NCI-H2107 treated with DMSO at 0.1 percent for 48 hours (cell line): ENCODE results near the gene TRMT2B.
"Not testable (repeated sequence)": the region's sequence is repeated elsewhere in the genome, so short reads cannot be mapped to it uniquely, and the experiment has no call there.

ENCODE experiments used
- DNase-seq: peaks from one replicate; lab custom pipeline; 2025; ENCODE audit not compliant: unreplicated experiment; lab: John Stamatoyannopoulos, UW

TRMT2B gene, protein sequence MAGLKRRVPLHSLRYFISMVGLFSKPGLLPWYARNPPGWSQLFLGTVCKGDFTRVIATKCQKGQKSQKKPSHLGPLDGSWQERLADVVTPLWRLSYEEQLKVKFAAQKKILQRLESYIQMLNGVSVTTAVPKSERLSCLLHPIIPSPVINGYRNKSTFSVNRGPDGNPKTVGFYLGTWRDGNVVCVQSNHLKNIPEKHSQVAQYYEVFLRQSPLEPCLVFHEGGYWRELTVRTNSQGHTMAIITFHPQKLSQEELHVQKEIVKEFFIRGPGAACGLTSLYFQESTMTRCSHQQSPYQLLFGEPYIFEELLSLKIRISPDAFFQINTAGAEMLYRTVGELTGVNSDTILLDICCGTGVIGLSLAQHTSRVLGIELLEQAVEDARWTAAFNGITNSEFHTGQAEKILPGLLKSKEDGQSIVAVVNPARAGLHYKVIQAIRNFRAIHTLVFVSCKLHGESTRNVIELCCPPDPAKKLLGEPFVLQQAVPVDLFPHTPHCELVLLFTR

DNA sequence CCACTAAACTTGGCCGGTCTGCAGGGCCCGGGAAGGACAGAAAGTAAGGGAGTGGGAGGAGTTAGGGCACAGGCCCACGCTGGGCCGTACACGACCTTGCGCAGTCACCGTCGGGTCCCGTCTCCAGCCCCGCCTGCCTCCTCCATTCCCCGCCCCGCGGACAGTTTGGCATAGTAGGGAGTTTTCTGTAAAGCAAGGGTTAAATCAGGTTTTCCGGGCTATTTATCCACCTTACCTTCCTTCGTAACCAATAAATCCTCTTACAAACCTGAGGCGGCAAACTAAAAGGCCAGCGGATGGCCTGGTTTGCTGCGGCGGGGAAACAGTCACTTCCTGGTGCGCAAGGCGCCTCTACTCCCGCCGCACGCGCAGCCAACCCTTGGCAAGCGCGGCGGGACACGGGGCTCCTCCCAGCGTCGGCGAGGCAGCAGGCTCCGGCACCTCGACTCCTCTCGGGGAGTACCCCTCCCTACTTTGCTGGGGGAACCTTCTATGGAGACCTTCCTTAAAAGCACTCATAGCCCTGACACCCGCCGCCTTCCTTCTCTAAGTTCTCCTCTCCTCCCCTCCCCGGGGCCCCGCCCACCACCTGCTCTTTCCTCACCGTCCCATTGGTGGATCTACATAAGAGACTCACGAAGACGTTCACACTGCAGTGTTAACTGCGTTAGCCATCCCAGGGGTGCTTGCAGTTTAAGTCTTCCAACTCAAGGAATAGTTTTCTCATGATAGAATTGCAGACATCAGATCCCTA is at the start of gene TRMT2B:
Gene TRMT2B (minus strand): TSS at position 563 of the 754 bp plus-strand sequence. CDS start 9,822 bp downstream, outside the sequence.
- peak; percentile 73 for DNase-seq

DNA sequence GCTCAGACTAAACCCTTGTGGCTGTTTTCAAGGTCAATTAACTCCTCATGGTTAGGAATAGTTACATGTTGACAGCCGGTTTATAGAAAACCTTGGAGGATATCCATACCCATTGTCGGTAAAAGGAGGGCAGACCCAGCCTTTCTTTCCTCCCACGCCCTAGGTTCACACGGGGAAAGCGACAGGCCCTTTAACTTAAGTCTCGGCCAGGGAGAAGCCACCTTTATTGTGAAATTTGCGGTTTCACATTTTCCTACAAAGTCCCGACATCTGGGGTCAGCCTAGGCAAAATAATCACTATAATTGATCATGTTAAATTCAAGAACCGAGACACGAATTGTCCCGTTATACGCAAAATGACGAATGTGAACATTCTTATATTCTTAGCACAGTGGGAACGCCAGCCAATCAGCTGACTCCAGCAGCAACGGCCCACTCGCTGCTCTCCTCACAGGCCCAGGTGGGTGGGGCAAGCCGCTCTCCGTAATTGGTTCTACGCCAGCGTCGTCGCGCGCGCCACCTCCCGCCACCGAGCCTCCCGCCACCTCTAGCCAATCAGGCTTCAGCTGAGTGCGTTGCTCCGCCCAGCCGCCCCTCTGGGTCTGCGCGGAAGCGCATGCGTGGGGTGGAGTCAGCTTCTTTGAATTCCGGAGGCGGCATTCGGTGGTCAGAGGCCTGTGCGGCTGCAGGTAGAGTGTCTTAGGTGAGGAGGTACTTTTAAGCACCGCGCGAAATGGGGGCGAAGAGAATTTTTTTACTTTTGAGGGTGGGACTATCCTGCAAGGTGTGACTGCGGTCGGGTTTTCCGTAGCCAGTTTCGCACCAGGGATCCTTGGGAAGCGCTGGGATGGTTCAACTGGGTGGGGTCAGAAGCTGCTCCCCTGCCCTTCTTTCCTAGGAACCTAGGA is 45.9 kb upstream of the TRMT2B start, which contains the start of gene CENPI:
Gene CENPI (plus strand): TSS at position 659 of the 908 bp plus-strand sequence. CDS start 2,867 bp downstream, outside the sequence.
- DNase-seq, result peak; percentile 91

DNA sequence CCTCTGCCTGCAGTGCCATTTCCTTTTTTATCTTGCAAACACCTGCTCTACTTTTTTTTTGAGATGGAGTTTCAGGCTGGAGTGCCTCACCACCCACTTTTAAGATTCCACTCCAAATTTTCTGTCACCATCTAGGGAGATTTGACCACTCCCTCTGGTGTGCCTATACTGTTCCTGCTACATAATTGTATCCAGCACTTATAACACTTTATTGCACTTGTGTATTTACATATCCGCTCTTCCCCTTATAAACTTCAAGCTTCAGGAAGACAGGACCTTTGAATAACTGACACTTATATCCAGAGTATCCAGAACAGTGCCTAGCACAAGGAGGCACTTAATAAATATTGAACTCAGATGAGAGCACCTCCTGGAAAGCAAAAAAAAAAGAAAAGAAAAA is 39.9 kb upstream of the TRMT2B start:
- no peak for DNase-seq

DNA sequence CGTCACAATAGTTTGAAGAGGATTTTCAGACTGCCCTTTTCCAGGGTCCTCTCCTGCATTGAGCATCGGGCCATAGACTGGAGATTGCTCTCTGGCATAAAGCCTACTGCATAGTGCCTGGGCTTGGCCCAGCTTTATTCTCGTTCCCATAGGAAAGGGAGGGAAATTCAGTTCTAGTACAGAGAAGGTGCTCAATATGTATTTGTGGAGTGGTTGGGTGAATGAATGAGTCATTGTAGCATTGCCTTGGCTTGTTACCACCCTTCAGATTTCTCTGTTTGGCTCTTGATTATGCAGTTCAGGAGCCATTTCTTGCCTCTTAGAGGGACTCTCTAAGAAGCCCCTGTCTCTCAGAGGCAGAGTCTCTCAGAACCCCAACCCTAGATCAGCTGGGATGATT is 29.3 kb upstream of the TRMT2B start:
- no peak for DNase-seq

DNA sequence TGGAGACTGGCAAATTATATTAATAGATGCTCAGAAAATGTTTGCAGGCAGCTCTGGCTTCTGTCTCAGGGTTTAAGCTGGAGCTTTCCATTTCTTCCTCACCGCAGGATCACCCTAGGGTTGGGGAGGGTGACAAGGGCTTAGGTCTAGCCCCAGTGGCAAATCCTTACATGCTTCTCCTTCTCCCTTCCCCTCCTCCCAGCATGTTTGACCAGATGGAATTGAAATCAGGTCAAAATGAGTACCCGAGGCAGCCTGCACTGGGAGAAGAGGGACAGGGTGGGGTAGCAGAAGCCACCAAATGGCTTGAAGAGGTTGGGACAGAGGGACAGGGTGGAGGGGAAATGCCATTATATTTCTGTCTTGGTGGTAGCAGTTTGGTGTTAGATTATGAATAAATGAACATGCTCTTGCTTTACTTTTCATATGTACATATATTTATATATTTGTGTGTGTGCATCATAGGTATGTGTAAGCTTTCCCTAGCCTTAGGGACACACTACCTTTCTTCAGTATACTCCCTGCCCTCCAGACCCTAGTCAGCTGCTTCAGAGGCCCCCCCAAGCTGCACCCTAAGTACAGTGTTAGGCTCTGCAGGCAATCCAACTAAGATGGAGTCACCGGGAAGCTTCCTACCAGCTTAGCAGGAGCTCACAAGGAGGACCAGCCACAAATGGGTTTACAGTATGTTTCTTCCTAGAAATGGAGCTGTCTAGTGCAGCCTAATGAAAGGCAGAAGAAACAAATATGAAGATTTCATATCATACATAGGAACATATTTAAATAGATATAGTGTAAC is 28.6 kb upstream of the TRMT2B start:
- no peak for DNase-seq

DNA sequence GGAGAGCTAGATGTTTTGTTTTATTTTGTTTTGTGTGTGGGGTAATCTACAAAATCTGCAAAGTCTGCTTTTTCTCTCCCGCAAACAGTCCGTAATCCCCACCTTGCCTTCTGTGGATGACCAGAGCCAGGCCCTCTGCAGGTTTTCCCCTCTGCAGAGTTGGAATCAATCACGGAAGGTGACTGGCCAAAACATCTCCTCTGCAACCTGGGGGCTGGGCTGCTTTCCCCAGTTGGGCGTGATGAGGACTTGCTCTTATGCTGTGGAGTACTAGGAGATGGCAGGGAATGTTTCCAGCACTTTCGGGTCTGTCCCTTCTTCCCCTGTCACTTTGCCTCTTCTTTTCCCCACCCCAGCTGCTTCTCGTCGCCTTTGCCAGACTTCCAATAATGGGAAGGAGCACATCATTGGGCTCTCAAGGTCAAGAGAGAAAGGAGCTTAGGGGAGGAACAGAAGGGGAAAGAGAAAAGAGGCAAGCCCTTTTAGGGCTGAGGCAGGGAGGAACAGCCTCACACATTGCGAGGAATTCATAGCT is 27.9 kb upstream of the TRMT2B start:
- no peak for DNase-seq

DNA sequence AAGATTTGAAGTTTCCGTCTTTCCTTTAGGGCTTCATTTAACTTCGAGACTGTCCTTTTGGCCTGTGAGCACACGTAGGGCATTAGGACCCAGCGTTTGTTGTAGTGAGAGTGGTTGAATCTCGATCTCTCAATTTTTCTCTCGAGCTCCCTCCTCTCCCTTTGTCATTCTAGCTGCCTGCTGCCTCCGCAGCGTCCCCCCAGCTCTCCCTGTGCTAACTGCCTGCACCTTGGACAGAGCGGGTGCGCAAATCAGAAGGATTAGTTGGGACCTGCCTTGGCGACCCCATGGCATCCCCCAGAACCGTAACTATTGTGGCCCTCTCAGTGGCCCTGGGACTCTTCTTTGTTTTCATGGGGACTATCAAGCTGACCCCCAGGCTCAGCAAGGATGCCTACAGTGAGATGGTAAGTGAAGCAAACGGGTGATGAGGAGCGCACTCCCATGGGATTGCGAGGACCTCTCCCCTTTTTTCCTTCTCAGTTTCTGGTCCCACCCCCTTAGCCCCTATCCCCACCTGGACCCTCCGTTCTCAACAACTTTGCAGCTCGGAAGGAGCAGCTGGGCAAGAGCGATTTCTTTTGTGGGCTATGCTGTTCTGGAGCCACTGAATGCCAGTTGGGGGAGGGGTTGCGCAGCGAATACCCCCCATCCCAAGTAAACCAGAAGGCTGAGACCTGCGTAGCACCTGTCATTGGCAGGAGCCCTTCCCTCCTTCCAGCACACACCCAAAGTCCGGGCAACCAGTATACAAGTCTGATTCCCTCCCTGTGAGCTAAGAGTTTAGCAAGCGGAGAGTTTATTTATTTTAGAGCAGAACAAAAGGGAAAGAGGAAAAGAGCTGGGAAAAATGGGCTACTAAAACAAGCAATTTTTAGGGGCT is 27.0 kb upstream of the TRMT2B start, which contains the start of gene TMEM35A:
Gene TMEM35A (plus strand): TSS at position 164 of the 883 bp plus-strand sequence. CDS start 124 bp downstream, at position 288.
- DNase-seq, result peak; percentile 62

DNA sequence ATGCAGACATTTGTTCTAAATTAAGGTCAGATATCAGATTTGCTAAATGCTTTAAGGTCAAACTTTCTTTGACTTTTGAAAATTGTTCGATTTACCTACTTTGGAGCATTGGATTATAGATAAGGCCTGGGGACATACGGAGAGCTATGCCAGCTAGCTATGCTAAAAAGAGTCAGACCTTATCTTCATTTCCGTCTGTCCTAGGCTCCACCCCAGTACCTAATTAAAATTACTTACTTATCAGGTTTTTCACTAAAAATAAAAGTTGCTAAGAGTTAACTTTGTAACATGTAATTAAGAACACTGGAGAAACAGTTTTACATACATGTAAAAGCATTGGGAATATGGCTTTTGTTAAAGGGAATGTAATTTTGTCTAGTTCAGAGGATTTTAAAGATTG is 19.7 kb upstream of the TRMT2B start:
- no peak for DNase-seq

DNA sequence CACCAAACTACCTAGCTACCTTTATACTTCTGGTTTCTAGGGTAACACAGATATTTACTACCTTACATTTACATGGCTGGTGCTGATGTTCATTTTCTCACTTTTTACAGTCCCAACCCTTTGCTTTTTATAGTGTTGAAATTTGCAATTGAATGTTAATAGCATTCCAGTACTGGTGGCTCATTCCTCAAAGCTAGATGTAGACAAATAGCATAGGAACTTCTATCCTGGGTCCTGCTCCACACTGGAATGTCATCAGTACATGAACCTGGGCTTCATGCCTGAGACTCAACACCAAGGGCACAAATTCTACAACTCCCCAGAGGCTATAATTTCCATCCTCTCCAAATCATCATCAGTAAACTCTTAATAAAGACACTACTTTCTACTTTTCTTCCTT is 10.3 kb upstream of the TRMT2B start:
- no peak for DNase-seq

DNA sequence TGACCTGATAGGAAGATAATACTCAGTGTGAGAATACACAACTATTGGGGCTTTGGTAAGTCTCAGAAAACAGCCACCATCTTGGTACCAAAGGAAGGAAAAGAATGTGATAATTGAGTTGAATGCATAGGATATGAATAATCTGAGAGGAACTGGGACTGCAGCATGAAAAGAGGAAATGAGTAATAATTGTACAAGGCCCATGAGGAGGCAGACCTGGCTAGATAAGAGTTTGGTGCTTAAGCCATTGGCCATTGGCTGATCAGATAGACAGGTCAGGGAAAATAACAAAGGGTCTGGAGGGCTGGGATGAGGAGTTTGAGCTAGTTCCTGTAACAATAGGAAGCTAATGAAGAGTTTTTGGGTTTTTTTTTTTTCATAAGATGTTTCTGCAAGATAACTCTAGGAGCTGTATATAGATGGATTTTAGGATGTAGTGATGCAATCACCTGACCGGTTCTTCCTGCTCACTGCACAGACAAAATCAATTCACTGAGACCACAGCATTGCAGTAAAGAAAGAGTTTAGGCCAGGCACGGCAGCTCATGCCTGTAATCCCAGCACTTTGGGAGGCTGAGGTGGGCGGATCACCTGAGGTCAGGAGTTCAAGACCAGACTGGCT is 5.3 kb upstream of the TRMT2B start:
- DNase-seq, result no peak

DNA sequence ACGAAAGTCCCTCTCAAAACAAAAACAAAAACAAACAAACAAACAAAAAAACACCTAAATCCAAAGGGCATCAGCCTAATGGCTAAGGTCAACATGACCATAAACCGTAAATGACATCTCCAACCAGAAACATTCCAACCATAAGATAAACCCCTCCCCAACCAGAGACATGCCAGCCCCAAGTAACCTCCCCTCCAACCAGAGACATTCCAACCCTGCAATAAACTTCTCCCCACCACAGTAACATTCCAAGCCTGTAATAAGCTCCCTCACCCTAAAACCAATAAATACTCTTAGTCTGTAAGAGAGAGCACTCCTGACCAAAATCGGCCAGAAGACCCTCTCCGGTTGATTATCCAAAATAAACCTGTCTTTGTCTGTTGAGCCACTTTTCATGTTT is 4.6 kb upstream of the TRMT2B start:
- DNase-seq, result not testable (repeated sequence)

DNA sequence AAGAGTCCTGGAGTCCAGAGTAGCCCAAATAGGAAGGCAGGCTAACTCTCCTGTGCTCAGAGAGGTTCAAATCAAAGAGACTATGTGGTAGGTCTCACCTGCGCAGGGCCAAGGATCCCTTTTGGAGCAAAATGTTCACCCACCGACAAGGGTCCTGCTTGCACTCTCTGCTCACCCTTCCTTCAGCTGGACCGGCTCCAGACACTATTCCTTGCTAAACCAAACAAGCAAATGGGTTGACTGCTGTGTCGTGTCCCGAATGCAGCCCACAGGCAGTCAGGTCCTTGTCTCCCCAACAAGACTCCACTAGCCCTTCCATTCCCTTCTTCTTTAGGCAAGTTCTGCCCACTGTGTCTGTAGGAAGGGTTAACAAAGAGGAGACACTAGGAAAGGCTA is 760 bp downstream of the TRMT2B start:
- no peak for DNase-seq

DNA sequence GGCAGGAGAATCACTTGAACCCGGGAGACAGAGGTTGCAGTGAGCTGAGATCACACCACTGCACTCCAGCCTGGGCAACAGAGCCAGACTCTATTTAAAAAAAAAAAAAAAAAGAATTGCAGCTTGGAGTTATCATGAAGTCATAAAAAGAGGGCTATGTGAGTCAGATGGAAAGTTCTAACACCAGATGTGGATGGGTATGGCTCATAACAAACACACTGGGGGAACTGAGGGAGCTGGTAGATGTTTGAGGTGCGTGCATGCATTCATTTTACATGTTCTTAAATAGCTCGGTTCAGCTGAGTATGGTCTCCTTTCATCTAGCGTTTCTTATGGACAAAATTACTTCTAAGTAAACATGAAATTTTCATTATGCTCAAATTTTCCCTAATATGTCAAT is 11.7 kb downstream of the TRMT2B start:
- DNase-seq, result no peak

DNA sequence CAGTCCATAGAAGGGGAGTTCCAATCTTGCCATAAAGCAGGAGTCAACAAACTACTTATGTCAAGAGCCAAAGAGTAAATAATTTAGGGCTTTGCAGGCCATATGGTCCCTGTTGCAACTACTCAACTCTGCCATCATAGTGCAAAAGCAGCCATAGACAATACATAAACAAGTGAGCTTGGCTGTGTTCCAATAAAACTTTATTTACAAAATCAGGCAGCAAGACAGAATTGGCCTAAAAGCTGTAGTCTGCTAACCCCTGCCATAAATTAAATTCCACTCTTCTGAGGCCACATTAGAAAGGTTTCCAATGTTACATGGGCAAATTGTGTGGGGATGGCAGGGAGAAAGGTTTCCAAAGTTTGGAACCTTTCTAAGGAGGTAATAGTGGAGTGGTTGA is 14.7 kb downstream of the TRMT2B start:
- DNase-seq, result no peak

DNA sequence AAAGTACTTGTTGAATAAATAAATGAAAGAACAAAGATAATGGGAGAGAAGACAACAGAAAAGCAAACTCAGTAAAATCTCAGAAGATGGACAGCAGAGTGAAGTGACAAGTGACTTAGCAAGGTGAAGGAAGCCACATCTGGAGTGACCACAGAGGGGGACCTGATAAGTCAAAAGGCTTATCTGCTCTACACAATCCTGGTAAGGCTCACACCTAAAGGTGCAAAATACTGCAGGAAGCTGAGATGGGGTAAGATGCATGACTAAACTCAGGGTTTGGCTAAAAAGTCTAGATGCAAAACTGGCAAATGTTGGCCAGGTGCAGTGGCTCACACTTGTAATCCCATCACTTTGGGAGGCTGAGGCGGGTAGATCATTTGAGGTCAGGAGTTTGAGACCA is 22.2 kb downstream of the TRMT2B start:
- DNase-seq, result no peak

DNA sequence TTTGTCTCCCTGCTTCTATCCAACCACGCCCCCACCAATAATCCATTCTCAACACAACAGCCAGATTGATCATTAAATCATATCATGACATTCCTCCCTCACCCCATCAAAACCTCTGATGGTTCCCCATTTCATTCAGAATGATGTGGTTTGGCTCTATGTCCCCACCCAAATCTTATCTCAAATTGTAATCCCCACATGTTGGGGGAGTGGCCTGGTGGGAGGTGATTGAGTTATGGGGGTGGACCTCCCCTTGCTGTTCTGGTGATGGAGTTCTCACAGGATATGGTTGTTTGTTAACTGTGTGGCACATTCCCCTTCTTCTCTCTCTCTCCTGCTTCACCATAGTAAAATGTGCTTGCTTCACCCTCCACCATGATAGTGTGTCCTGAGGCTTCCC is 23.3 kb downstream of the TRMT2B start:
- no peak for DNase-seq

DNA sequence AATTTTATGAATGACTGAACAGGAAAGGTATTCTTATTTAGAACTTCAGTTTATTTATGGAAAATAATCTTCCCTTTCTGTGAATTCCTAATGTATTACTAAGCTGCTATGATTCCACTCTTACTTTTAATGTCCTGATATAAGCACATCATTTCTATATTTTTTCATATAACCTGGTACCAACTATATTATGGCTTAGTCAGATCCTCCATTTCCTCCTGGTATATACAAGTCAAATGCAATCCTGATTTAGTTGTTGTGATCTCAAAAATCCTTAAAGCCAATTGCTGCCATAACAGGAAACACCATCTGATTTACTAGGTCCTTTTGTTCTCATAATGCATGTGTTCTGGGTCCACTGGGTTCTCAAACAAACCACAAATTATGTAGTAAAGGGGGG is 26.8 kb downstream of the TRMT2B start:
- DNase-seq, result no peak

DNA sequence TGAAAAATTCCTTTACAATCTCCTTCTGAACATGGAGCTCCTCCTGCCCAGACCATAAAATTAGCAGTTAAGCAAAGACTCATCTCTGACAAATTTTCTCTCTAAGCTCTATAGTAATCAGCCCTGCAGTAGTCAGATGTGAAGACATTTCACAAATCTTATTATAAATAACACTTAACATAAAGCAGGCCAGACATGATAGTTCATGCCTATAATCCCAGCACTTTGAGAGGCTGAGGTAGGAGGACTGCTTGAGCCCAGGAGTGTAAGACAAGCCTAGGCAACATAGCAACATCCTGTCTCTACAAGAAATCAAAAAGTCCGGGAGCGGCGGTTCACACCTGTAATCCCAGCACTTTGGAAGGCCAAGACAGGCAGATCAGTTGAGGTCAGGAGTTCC is 29.9 kb downstream of the TRMT2B start:
- DNase-seq, result no peak
